GM23338 (cell line): Measurements from ENCODE around the gene TMEM123. TPM values are rescaled to one million over a fixed set of nuclear protein-coding genes. Genes with fewer than 3 reads are reported as not detected.

Experiments used
- ATAC-seq: fragments of 200-7000 bp; cut with Tn5 transposase; 3 replicates; pipeline ENCODE4 v1.9.1; 2020
- DNase-seq: peaks from one replicate; pipeline ENCODE4 v3.0.0-alpha.2; 2015; ENCODE audit warnings: low spot score
- H2AFZ ChIP-seq: fragments of 200-600 bp; sonication (generic); 2 replicates; pipeline ENCODE4 v1.8.0; 2016; ENCODE audit warnings: antibody characterized with exemption, mild to moderate bottlenecking, moderate library complexity
- H3F3A ChIP-seq: fragments of 200-600 bp; sonication (generic); replicated peaks from 2 replicates; pipeline ENCODE4 v1.8.0; 2017; ENCODE audit warnings: antibody characterized with exemption, mixed run types, low read depth
- H3K27ac ChIP-seq: fragments of 200-600 bp; sonication (generic); 2 replicates; pipeline ENCODE4 v1.6.1; 2016; ENCODE audit warnings: low read depth
- H3K27me3 ChIP-seq: fragments of 200-600 bp; sonication (generic); 2 replicates; pipeline ENCODE4 v1.8.0; 2016; ENCODE audit warnings: mild to moderate bottlenecking, mixed run types, moderate library complexity; ENCODE audit not compliant: insufficient read depth
- H3K36me3 ChIP-seq: fragments of 200-600 bp; sonication (generic); 2 replicates; pipeline ENCODE4 v1.8.0; 2016; ENCODE audit warnings: mild to moderate bottlenecking; ENCODE audit not compliant: insufficient read depth
- H3K4me1 ChIP-seq: fragments of 200-600 bp; sonication (generic); 2 replicates; pipeline ENCODE4 v1.8.0; 2016; ENCODE audit warnings: mild to moderate bottlenecking, moderate library complexity; ENCODE audit not compliant: insufficient read depth
- H3K4me2 ChIP-seq: fragments of 200-600 bp; sonication (generic); 2 replicates; pipeline ENCODE4 v1.7.1; 2017; ENCODE audit warnings: mixed run types
- H3K4me3 ChIP-seq: fragments of 200-600 bp; sonication (generic); 2 replicates; pipeline ENCODE4 v1.6.1; 2016; ENCODE audit warnings: mixed run types
- H3K79me2 ChIP-seq: fragments of 200-600 bp; sonication (generic); replicated peaks from 2 replicates; pipeline ENCODE4 v1.8.0; 2017; ENCODE audit warnings: mild to moderate bottlenecking; ENCODE audit not compliant: insufficient read depth
- H3K9me2 ChIP-seq: fragments of 200-600 bp; sonication (generic); 2 replicates; pipeline ENCODE4 v1.8.0; 2017; ENCODE audit not compliant: insufficient read depth
- H4K20me1 ChIP-seq: fragments of 200-600 bp; sonication (generic); replicated peaks from 2 replicates; pipeline ENCODE4 v1.8.0; 2017; ENCODE audit warnings: mild to moderate bottlenecking; ENCODE audit not compliant: insufficient read depth
- H3K27ac Mint-ChIP-seq: 2 replicates; pipeline ENCODE4 v1.8.0; 2020; ENCODE audit warnings: inconsistent platforms, mild to moderate bottlenecking, moderate library complexity, mixed read lengths
- H3K27me3 Mint-ChIP-seq: 3 replicates; pipeline ENCODE4 v1.8.0; 2022; ENCODE audit warnings: low read depth, mild to moderate bottlenecking, moderate library complexity, mixed read lengths, inconsistent platforms; ENCODE audit not compliant: insufficient read depth, poor library complexity
- H3K36me3 Mint-ChIP-seq: 3 replicates; pipeline ENCODE4 v1.8.0; 2021; ENCODE audit warnings: low read depth, mild to moderate bottlenecking, inconsistent platforms, moderate library complexity, mixed read lengths
- H3K4me1 Mint-ChIP-seq: 3 replicates; pipeline ENCODE4 v1.8.0; 2020; ENCODE audit warnings: mild to moderate bottlenecking, inconsistent platforms, mixed read lengths
- H3K4me3 Mint-ChIP-seq: 3 replicates; pipeline ENCODE4 v1.8.0; 2021; ENCODE audit warnings: moderate library complexity, mild to moderate bottlenecking, inconsistent platforms, mixed read lengths
- H3K9me3 Mint-ChIP-seq: 3 replicates; pipeline ENCODE4 v1.8.0; 2020; ENCODE audit warnings: moderate library complexity, mild to moderate bottlenecking, inconsistent platforms, mixed read lengths
- CREB1 ChIP-seq: fragments of 250-450 bp; sonication (Bioruptor Pico); IDR thresholded peaks from 2 replicates; pipeline ENCODE4 v1.5.0; 2020; ENCODE audit warnings: low read depth, mild to moderate bottlenecking, moderate library complexity
- EZH2 ChIP-seq: fragments of 200-600 bp; sonication (generic); IDR thresholded peaks from one replicate; pipeline ENCODE4 v1.8.0; 2017; ENCODE audit warnings: antibody characterized with exemption, mild to moderate bottlenecking, low read depth; ENCODE audit not compliant: unreplicated experiment
- JUNB ChIP-seq: IDR thresholded peaks from one replicate; pipeline ENCODE4 v1.6.1; 2016; ENCODE audit warnings: antibody characterized with exemption; ENCODE audit not compliant: unreplicated experiment
- NANOG ChIP-seq: IDR thresholded peaks from 2 replicates; pipeline ENCODE4 v1.6.1; 2016; ENCODE audit warnings: antibody characterized with exemption, borderline replicate concordance
- STAT1 ChIP-seq: IDR thresholded peaks from one replicate; pipeline ENCODE4 v1.6.1; 2016; ENCODE audit warnings: antibody characterized with exemption; ENCODE audit not compliant: unreplicated experiment
- ZNF114 ChIP-seq: fragments of 250-450 bp; sonication (Bioruptor Pico); IDR thresholded peaks from 2 replicates; pipeline ENCODE4 v1.5.0; 2020; ENCODE audit warnings: mild to moderate bottlenecking, moderate library complexity
- polyA plus RNA-seq: library from polyadenylated mRNA; unstranded; fragments of >200 nt; fragmentation: Nextera tagmentation; extraction: Ambion mirVana; gene quantifications from 2 replicates; pipeline ENCODE4 v1.2.1, GENCODE V29; 2016
- total RNA-seq: library from RNA; depleted of rRNA; stranded (reverse); fragments of >200 nt; shearing (Covaris generic); gene quantifications from 2 replicates; pipeline ENCODE4 v1.2.3, GENCODE V29; 2014
- TF ChIP-seq, protein P1 (sequence below), 2 experiments: fragments of 200-600 bp in 1 of 2; sonication (generic) in 1 of 2; conservative IDR thresholded peaks; 2 replicates each; pipeline versions ENCODE4 v1.5.1 to v1.6.1; 2016 to 2017; ENCODE audit warnings: antibody characterized with exemption in 2 of 2, low read depth in 2 of 2, mild to moderate bottlenecking in 2 of 2, moderate library complexity in 1 of 2

Gene TMEM123
- total and polyA plus RNA-seq, 2 experiments from 2014 or later: 44.1 to 61.0 TPM

DNA sequence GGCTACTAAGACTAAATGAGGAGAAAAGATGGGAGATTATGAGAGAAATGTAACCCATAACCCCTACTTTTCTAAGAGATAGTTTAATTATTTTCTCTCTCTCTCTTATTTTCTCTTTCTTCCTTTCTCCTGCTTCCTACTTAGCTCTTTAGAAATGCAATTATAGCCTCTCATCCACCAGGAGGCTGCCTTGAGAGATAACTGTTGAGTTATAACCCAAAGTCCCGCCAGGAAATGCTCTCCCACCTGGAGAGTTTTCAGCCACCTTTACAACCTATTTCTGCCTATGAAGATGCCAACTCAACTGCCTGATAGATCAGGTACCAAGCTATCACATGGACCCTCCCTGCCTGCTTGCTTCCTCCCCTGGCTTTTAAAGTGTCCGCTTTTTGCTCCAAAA, 34.0 kb upstream of the TMEM123 start:
- Histone ChIP-seq H2AFZ (no peak overlapping the region), H3K4me1 (no peaks in the 10 kb centered on the region), H3F3A (no peaks in the 10 kb centered on the region), H4K20me1 (no peaks in the 10 kb centered on the region), H3K4me3 (no peak overlapping the region), H3K79me2 (no peaks in the 10 kb centered on the region), H3K36me3 (no peaks in the 10 kb centered on the region), H3K9me2 (no peaks in the 10 kb centered on the region), H3K27me3 (no peaks in the 10 kb centered on the region), H3K4me2 (no peak overlapping the region), H3K27ac (no peak overlapping the region)
- no peak; the same call in 2 of the 3 replicates for ATAC-seq
- TF ChIP-seq, protein P1, sequence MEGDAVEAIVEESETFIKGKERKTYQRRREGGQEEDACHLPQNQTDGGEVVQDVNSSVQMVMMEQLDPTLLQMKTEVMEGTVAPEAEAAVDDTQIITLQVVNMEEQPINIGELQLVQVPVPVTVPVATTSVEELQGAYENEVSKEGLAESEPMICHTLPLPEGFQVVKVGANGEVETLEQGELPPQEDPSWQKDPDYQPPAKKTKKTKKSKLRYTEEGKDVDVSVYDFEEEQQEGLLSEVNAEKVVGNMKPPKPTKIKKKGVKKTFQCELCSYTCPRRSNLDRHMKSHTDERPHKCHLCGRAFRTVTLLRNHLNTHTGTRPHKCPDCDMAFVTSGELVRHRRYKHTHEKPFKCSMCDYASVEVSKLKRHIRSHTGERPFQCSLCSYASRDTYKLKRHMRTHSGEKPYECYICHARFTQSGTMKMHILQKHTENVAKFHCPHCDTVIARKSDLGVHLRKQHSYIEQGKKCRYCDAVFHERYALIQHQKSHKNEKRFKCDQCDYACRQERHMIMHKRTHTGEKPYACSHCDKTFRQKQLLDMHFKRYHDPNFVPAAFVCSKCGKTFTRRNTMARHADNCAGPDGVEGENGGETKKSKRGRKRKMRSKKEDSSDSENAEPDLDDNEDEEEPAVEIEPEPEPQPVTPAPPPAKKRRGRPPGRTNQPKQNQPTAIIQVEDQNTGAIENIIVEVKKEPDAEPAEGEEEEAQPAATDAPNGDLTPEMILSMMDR (conservative IDR thresholded peaks at IDR 0.05; ENCODE audit: low read depth in 2 of 2): peak in 1 of 2 experiments; percentile 15; a peak in 1 of 4 replicates
- TF ChIP-seq JUNB (no peak), NANOG (no peak)
- Mint-ChIP-seq H3K9me3 (no peaks in the 10 kb centered on the region), H3K36me3 (no peaks in the 10 kb centered on the region), H3K4me3 (no peak overlapping the region), H3K27ac (no peak overlapping the region), H3K4me1 (0 out of 3 replicates have a peak, but pooled peaks cover 4% of the 10 kb centered on the region), H3K27me3 (peaks cover 2% of the 10 kb centered on the region)
- DNase-seq: peak; percentile 37

DNA sequence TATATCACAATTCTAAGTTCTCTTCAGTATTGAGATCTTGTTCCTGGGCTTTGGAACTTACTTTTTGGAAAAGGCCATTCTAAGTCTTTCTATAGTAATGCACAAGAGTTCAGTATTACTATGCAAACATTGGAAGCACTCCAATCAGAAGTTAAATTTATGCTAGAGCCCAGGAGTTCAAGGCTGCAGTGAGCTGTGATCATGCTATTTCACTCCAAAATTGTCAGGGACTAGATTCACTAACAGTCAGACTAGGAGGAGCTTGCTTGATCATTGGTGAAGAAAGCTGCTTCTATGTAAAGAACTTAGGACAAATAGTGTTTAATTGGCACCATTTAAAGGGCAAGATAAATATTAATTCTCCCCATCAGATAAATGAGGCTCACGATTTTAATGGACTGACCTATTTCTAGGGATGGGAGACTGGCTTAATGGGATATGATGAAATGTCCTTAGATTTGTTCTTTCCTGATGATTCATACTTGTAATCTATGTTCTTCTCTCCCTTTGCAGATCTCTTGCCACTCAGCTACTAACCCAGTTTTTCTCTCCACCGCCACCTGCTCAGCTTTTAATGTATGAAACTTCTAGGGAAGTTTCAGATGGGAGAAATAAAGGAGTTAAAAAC, 32.6 kb upstream of the TMEM123 start:
- Histone ChIP-seq H3K27me3 (no peaks in the 10 kb centered on the region), H3F3A (no peaks in the 10 kb centered on the region), H3K4me3 (no peak overlapping the region), H3K27ac (no peak overlapping the region), H4K20me1 (no peaks in the 10 kb centered on the region), H3K79me2 (no peaks in the 10 kb centered on the region), H3K4me1 (no peaks in the 10 kb centered on the region), H3K9me2 (no peaks in the 10 kb centered on the region), H2AFZ (no peak overlapping the region), H3K36me3 (no peaks in the 10 kb centered on the region), H3K4me2 (no peak overlapping the region)
- Mint-ChIP-seq H3K9me3 (no peaks in the 10 kb centered on the region), H3K4me3 (no peak overlapping the region), H3K27me3 (peaks cover 2% of the 10 kb centered on the region), H3K36me3 (no peaks in the 10 kb centered on the region), H3K4me1 (0 out of 3 replicates have a peak, but pooled peaks cover 4% of the 10 kb centered on the region), H3K27ac (no peak overlapping the region)
- DNase-seq: no peak
- ATAC-seq: no peak
- TF ChIP-seq STAT1 (no peak), CREB1 (no peak)

DNA sequence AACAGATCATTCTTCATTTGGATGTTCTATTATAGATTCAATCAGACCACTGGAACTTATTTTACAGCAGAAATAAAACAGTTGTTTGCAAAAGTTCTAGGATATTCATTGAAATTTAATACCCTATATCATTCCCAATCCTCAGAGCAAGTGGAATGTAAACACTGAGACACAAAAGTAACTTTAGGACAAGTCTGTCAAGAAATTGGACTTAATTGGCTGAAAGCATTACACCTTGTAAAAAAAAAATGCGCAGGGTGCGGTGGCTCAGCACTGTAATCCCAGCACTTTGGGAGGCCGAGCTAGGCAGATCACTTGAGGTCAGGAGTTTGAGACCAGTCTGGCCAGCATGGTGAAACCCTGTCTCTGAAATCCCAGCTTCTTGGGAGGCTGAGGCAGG, 29.9 kb upstream of the TMEM123 start:
- TF ChIP-seq STAT1: no peak
- no peak for TF ChIP-seq ZNF114 (CRISPR knock-in tag)
- TF ChIP-seq EZH2: no peak
- TF ChIP-seq NANOG: no peak
- no peak for DNase-seq
- H3K36me3 Mint-ChIP-seq: no peaks in the 10 kb centered on the region
- peaks cover 14% of the 10 kb centered on the region for H3K4me1 Mint-ChIP-seq
- no peaks in the 10 kb centered on the region for H3K9me2 ChIP-seq
- H4K20me1 ChIP-seq: no peaks in the 10 kb centered on the region
- no peak overlapping the region for H3K4me3 Mint-ChIP-seq
- H3K9me3 Mint-ChIP-seq: no peaks in the 10 kb centered on the region
- no peaks in the 10 kb centered on the region for H3K27me3 ChIP-seq
- no peak overlapping the region for H3K27ac Mint-ChIP-seq
- no peak overlapping the region for H3K4me3 ChIP-seq
- H3K27me3 Mint-ChIP-seq: peaks cover under 1% of the 10 kb centered on the region
- H3K4me1 ChIP-seq: peaks cover 9% of the 10 kb centered on the region; the same call in 1 of the 2 replicates
- no peak overlapping the region for H3K4me2 ChIP-seq
- H3K36me3 ChIP-seq: no peaks in the 10 kb centered on the region
- H3K79me2 ChIP-seq: no peaks in the 10 kb centered on the region
- no peaks in the 10 kb centered on the region for H3F3A ChIP-seq
- no peak overlapping the region for H2AFZ ChIP-seq
- no peak overlapping the region for H3K27ac ChIP-seq
- ATAC-seq: no peak
